PFSK-1 (cell line): Measurements from ENCODE around the gene CHMP1B.

Experiments used
- FOXP2 ChIP-seq: optimal IDR thresholded peaks from 2 replicates; pipeline ENCODE3; 2011; ENCODE audit warnings: borderline replicate concordance, control low read depth, inconsistent platforms; ENCODE audit not compliant: insufficient read depth; ENCODE audit errors: extremely low read length, extremely low read depth
- REST ChIP-seq, 2 experiments: IDR thresholded peaks; 2 replicates each; pipeline versions ENCODE4 v1.6.1 to v1.8.0; 2011 to 2012; ENCODE audit warnings: low read depth in 2 of 2, low read length in 2 of 2, control low read depth in 1 of 2, inconsistent platforms in 1 of 2, mild to moderate bottlenecking in 1 of 2, moderate library complexity in 1 of 2; ENCODE audit not compliant: insufficient read depth in 1 of 2
- SIN3A ChIP-seq: IDR thresholded peaks from 2 replicates; pipeline ENCODE4 v1.6.1; 2012; ENCODE audit warnings: mild to moderate bottlenecking, low read length, moderate library complexity, borderline replicate concordance; ENCODE audit not compliant: insufficient read depth

- no peak for TF ChIP-seq REST (IDR thresholded peaks at IDR 0.05; ENCODE audit: insufficient read depth in 1 of 2, low read depth in 2 of 2, low read length in 2 of 2)
- no peak for TF ChIP-seq SIN3A
- TF ChIP-seq FOXP2: no peak
Measured at GRCh38 chr18:11817229-11817628, 34.0 kb upstream of the CHMP1B start.
